Stimulated activated CD4-positive, alpha-beta T cell treated with anti-CD3 and anti-CD28 coated beads, TNF-alpha, amount 100 ng/mL, for 4 hours (primary cell): Measurements from ENCODE around the gene MRPS5.

Experiments used
- DNase-seq, 3 experiments: peaks; one replicate each; pipeline ENCODE4 v3.0.0-alpha.2; 2020; ENCODE audit warnings: low read depth in 3 of 3

The MRPS5 gene

DNA sequence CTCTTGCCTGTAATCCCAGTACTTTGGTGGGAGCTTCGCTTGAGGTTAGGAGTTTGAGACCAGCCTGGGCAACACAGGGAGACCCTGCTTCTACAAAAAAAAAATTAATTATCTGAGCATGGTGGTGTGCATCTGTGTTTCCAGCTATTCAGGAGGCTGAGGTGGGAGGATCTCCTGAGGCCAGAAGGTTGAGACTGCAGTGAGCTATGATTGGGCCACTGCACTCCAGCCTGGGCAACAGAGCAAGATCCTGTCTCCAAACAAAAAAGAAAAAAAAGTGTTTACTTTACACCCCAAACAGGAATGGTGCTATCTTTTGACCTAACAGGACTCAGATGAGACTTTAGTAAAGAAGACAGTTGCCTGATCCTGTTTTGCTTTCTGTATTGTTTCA, 60.5 kb downstream of the MRPS5 start:
- DNase-seq = no peak

GRCh38 chr2:95060446-95061118, 61.0 kb downstream of the MRPS5 start:
- no peak for DNase-seq

GRCh38 chr2:95059656-95060370, 61.8 kb downstream of the MRPS5 start:
- no peak for DNase-seq

DNA sequence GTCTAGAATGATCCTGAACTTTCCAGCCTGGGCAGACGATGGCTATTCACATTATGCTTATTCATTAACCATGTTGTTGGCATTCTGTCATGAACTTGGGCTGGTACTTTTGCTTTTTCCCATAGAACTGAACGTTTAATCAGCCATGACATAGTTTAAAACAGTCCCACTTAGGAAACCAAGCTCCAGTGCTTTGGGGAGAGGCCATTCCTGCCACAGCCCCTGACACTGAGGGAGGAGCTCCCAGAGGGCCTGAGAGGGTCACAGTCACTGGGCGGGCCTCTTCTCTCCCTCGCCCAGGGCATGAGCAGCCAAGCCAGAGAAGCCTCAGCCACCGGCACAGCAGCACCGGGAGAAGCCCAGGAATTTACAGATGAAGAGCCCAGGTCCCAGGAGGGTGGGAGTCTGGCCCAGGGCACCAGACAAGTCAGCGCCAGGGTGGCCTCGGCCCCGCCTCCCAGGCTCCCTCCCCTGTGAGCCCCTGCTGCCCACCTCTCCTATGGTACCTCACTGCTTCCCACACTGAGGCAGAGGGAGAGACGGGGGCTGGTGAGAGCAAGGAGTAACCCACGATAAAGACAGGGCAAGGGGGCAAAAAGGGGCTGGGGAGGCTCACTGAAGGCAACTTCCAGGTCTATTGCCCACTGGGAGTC, 62.5 kb downstream of the MRPS5 start:
- DNase-seq = no peak

DNA sequence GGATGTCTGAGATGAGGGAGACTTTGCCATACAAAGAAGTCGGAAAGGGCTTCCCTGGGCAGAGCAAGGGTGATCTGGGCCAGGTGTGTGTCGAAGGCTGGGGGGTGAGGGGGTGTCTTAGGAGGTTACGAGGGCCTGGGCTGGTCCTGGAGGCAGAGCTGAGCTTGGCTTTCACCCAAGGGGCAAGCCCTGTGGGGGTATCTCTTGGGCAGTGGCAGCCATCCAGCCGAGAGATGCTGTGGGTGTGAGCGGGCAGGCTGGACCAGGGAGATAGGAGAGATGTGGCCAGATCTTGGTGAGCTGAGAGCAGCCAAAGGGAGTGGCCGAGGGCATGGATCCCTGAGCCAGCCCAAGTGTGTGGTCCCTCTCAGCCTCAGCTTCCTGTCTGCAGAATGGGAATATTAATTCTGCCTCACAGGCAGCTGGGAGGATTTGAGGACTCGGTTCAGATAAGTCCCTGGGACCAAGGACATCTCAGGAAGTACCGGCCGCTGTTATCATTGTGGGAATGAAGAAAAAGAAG, 63.1 kb downstream of the MRPS5 start:
- no peak for DNase-seq

GRCh38 chr2:95057535-95058370, 63.9 kb downstream of the MRPS5 start:
- DNase-seq = no peak

DNA sequence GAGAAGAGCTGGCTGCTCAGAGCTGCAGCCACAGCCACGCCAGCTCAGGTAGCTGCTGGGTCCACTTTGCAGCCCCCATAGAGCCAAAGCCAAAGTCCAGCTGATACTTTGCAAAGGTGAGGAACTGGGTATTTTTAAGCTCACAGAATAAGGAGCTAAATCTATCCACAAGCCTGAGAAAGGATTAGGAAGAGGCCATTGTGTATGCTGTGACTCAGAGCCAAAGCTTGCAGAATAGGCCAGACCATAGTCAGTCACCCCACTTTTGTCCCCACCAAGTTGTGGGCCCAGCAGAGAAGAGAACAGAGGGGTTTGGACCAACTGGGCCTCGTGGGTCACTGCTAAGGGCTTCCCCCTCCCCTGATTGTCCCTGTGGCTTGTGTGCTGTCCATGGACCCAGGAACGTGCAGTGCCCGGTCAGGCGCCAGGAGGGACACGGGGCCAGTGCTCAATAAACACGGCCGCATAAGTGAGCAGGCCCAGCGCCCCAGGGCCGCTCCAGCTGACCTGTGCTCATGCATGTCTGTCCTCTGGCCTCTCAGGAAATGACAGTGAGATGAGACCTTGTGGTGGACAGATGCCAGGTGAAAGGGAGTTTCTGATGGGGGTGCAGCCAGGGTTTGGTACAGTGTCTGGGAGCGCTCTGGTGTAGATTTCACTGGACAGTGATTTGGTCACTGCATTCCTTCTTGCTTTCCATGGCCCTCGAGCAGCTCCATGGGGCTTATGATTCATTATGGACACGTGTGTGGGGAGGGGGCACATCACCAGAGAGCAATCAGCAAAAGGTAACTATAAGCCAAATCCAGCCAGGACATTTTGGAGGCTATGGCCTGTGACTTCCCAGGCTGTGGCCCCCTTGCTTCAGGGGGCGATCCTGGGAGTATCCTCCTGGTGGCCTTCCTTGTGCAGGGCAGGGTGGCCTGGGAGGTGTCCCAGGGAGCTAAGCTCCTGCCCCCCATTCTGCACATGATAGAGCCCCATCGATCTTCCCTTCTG, 64.8 kb downstream of the MRPS5 start:
- DNase-seq = no peak

DNA sequence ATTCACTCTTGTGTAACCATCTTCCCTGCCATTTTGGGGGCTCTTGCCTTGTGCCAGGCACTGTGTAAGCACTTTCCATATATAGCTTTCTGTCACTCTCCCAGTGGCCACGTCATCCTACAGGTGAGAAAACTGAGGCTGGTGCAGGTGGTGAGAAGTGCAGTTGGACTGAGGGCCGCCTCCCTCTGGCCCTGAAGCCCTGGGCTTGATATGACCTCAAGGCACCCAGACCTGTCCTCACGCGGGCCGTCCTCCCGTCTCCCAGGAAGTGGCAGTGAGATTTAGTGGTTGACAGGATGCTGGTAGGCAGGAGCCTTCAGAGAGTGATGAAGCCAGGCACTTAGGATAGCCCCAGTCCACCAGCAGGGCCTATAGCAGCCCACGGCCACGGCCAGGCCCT, 65.6 kb downstream of the MRPS5 start:
- DNase-seq = no peak

GRCh38 chr2:95055262-95055661, 66.3 kb downstream of the MRPS5 start:
- no peak for DNase-seq

GRCh38 chr2:95054016-95054415, 67.6 kb downstream of the MRPS5 start:
- DNase-seq = no peak

DNA sequence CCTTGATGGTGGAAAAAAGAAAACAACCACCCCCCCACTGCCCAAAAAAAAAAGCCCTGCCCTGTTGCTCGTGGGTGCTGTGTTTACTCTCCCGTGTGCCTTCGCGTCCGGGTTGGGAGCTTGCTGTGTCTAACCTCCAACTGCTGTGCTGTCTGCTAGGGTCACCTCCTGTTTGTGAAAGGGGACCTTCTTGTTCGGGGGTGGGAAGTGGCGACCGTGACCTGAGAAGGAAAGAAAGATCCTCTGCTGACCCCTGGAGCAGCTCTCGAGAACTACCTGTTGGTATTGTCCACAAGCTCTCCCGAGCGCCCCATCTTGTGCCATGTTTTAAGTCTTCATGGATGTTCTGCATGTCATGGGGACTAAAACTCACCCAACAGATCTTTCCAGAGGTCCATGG, 68.1 kb downstream of the MRPS5 start:
- DNase-seq = no peak

DNA sequence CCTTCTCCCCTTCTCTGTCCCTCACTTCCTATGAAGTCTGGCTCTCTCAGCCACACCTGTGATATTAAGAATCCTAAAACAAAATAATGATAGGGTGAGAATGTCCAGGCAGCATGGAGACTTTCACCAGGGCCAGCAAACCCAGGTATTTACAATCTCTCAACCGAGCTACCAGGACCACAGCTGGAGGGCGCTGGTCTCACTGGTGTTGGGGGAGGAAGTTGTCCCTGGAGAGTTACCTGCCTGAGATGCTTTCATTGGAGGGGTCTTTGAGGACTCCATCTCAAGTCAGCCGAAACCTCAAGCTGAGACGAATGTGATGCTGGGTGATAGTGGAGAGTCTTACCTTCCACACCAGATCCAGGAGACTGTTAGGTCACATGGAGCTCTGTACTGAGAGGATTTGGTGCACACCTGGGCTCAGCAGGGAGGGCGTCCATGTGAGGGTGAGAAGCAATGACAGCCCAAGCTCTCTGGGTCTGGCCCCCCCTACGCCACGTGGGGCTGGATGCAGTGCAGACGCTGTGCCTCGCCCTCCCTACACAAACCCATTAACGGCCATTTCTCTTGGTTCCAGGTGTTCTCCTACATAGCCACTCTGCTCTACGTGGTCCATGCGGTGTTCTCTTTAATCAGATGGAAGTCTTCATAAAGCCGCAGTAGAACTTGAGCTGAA, 68.7 kb downstream of the MRPS5 start:
- no peak for DNase-seq

DNA sequence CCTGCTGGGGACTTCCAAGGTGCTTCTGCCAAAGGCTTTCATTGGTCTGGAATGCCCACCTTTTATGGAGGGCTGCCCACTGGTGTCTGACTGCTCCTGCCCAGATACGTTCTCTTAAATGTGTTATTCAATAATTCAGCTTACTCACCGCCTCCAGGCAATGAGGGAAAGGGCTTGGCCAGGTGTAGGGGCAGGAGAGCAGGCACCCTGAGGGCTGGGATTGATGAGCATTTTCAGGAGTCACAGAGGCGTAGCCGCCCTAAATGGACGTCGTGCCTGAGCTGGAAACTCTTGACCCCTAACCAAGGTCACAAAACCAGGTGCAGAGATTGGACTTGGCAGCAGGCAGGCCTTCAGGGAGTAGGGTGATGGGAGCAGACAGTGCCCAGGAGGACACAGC, 69.3 kb downstream of the MRPS5 start:
- no peak for DNase-seq

DNA sequence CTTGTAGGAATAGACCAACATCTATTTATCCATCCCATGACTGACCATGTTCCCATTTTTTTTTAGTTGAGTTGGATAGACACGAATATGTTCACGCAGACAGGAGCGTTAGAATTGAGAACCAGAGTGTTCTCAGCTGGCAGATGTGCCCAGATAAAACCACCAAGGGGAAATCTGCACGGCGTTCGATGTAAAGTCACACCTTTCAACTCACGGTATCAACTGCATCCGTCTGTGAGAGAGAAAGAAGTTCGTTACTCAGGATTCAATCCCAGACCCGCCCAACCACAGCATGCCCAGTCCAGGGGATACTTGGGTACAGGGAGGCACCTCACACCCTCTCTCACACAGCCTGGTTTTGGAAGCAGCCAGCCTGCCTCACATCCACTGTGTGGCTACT, 70.0 kb downstream of the MRPS5 start:
- DNase-seq = no peak

- DNase-seq = no peak
Measured at GRCh38 chr2:95050385-95051300, 71.0 kb downstream of the MRPS5 start.

DNA sequence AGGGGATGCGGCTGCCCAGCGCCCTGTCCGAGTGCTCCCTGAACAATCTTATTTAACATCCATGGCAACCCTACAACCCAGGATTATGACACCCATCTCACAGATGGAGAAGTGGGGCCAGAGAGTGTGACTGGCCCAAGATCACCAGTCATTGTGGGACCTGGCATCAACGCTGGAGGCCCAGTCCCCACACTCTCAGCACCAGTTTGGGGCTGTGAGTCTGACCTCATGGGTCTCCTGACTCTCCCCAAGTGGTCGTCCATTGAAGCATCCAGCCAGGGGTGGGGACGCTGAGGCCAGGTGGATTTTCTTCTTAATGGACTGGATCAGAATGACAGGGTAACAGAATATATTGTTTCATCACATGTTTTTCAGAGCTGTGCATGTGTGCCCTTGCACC, 71.6 kb downstream of the MRPS5 start:
- no peak for DNase-seq

- no peak for DNase-seq
Measured at GRCh38 chr2:95049683-95049955, 72.0 kb downstream of the MRPS5 start.

DNA sequence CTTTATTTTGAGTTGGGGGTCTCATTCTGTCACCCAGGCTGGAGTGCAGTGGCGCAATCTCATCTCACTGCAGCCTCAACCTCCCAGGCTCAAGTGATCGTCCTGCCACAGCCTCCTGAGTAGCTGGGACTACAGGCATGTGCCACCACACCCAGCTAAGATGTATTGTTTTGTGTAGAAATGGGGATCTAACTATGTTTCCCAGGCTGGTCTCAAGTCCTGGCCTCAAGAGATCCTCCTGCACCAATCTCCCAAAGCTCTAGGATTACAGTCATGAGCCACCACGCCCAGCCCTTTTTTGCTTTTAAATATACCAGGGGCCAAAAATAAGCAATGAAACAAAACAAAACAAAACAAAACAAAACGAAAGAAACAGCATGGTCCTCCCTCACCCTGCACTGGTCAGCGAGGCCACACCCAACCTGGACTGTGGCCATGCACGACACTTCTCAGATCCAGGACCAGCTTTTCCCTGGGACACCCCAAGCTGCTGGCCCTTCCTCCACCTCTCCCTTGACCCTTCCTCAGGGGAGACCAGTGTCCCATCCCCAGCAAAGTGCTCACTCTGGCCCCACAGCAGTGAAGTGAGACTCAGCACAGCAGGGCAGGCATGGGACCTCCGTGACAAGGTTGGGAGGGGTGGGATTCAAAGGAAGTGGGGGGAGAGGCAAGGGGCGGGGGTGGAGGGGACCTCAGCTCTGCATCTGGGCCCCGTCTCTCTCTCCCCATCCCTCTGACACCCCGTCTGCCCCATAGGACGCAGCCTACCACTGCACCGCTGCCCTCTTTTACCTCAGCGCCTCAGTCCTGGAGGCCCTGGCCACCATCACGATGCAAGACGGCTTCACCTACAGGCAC, 72.6 kb downstream of the MRPS5 start:
- no peak for DNase-seq
